ENCODE results near the gene AGFG2.
"Not testable (repeated sequence)": the region's sequence is repeated elsewhere in the genome, so short reads cannot be mapped to it uniquely, and the experiment has no call there.

AGFG2 gene

GRCh38 chr7:100552532-100552931 lies 13.5 kb downstream of the AGFG2 start:
- no peak for DNase-seq (ENCODE audit: low spot score)

GRCh38 chr7:100553032-100553431 lies 14.0 kb downstream of the AGFG2 start:
- no peak for DNase-seq (ENCODE audit: low spot score)

DNA sequence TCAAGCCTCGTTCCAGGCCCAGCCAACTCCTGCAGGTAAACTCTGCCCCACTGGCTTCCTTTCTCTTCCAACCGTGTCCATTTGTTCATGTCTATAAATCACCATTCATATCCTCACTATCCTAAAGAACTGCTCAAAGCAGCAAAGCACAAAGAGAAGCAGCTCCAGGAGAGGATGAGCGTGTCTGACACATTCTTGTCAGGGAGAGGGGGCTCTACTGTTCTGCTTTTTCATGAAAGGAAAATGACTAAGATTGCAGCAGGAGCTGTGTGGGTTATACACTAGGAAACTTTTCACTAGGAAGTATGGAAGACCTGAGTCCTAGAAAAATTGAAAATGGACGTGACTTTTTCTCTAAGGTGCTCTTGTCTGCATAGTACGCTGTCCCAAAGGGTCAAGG lies 16.7 kb downstream of the AGFG2 start:
- no peak for DNase-seq (ENCODE audit: low spot score)

DNA sequence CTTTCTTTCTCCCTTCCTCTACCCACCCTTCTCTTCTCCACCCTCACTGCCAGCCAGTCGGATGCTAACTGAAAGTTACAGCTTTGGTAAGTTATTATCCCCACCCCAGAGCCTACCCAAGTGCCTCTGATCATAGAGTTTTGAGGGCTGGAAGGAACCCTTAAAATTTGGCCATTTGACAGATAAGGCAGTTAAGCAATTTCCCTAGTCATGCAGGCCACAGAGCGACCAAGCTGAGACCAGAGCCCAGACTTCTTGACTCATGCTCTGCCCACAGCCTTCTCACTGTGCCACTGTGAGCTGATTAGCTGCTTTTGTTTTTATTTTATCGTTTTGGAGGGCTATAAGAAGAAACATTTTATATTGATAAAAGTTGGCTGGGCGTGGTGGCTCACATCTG lies 17.5 kb downstream of the AGFG2 start:
- no peak for DNase-seq (ENCODE audit: low spot score)

DNA sequence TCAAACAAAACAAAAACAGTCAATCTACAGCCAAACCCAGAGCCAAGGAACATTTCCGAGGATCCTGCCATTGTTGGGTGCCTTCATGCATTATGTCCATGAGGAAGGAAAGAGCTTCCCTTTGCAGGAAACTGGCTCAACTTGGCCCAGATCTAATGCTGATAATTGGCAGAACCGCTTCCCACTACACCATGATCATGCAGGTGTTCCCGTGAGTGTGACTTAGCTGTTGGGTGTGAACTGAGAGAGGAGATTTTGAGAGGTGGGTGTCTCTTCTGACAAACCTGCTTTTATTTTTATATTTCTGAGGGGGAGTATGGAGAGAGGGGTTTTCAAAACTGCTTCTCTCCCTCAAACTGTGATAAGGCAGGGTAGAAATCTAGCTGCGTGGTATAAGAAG lies 20.1 kb downstream of the AGFG2 start:
- no peak for DNase-seq (ENCODE audit: low spot score)

DNA sequence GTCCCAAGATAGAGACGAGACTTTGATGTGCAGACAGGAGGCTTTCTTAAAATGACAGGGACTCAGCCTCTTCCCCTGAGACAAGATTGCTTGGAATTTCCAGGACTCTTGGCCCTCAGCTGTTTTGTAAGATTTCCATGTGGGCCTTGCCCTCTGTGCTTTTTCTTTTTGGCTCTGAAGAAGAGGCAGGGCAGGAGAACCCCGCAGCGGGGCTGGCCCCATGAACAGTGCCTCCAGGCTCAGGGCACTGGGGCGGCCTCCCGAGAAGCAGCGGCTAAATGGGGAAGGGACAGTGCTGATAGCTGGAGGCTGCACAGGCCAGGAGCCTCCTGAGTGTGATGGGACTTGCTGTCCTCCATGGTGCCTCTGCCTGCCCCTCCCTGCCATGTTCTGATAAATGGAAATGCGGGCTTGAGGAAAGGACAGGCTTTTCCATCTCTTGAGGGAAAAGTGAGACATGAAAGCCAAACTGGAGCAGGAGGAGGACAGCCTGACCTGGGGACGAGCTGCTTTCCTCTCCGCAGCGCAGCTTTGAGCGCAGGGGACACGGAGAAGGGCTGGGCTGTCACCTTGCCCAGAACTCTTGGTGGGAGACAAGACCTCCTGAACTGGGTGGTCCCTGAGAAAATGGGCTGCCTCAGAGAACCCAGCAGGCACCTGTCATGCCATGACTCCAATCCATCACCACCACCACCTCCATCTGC lies 22.6 kb downstream of the AGFG2 start:
- no peak for DNase-seq (ENCODE audit: low spot score)

- DNase-seq (ENCODE audit: low spot score), result no peak
Measured at GRCh38 chr7:100562195-100563099, 23.4 kb downstream of the AGFG2 start.

DNA sequence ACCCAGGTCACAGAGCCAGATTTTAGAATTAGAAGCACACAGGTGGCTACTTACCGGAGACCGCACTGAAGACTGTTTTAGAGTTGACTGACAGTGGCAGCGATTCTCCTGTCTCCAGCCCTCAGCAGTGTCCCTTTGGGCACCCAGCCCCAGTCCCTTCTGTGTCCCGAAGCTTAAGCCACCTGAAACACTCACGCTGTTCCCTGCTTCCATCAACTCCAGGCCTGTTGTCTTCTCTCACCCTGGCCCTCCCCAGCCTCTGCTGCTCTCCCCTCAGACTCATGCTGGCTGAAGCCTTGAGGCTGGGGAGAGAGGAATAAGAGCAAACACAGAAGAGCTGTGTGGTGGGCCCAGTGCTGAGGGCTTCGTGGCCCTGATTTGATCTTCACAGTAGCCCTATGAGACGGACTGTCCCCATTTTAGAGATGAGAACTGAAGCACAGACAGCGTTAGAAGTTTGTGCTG lies 24.1 kb downstream of the AGFG2 start:
- no peak for DNase-seq (ENCODE audit: low spot score)

DNA sequence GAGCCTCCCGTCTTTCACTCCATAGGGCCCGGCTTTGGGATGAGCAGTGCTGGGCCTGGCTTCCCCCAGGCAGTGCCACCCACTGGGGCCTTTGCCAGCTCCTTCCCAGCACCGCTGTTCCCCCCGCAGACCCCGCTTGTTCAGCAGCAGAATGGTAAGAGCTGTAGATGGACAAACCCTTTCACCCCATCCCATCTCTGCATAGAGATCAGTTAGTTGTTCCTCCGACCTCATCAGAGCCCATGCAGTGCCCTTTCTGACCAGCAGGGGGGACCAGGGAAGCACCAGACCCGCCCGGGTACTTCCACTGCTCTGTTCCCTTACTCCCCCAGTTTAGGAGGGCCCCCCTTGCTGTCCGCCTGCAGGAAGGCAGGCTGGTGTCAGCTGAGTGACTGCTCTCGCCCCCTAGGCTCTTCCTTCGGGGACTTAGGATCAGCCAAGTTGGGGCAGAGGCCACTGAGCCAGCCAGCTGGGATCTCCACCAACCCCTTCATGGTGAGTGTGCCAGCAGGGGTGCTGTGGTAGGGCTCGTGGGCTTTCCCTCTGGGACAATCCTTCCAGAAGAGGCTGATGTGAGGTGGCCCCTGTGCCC lies 24.9 kb downstream of the AGFG2 start:
- DNase-seq (ENCODE audit: low spot score), result peak; percentile 69

GRCh38 chr7:100564405-100564804 lies 25.4 kb downstream of the AGFG2 start:
- DNase-seq (ENCODE audit: low spot score), result not testable (repeated sequence)

- DNase-seq (ENCODE audit: low spot score), result no peak
Measured at GRCh38 chr7:100565133-100565571, 26.1 kb downstream of the AGFG2 start.

DNA sequence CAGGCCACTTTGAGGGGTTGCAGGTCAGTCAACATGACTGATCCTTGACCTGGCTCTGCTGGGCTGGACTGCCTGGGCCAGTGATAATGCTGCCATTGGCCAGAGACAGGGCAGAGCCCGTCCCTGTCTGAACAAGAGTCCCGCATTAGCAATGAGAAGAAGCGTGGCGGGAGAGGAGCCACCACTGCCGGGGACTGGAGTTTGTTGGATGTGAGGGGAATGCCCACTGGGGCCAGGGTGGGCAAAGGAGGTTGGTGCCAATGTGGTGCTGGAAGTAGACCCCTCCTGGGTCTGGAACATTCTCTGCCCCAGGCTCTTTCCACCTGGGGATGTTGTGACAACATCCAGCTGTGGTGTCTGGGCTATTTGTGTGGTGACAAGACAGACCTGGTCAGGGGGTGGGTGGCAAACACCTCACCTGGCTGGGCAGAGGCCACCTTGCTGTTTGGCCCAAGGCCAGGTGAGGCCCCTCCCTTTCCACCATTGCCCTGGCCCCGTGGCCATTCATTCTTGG lies 27.1 kb downstream of the AGFG2 start:
- DNase-seq (ENCODE audit: low spot score), result no peak

DNA sequence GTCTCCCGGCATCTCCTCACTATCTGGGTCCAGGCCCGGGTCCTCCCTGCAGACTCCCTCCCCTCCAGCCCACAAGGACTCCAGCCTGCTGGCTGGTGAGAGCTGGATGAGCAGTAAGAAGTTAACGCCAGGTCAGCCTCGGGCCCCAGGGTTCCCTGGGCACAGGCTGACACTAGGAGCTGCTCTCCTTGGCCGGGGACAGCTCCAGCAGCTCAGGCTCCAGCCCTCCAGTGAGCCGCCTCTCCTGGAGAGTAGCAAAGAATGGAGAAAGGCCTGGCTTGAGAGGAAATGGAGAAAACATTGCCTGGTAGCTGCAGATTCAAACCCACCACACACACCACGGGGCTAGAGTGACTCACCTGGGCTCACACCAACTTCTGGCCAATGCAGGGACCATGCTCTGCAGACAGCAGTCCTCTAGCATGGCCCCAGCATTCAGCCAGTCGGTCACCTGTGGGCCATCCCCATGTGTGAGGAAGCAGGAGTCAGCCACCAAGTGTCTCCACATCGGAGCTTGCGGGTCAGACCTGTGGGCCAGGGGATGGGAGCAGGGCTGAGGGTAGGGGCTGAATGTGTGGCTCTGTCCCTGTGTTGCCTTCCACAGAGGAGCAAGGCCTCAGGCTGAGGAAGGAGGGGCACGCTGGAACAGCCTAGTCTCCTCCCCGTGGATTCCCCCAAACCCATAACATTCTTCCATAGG lies 28.2 kb downstream of the AGFG2 start:
- no peak for DNase-seq (ENCODE audit: low spot score)

DNA sequence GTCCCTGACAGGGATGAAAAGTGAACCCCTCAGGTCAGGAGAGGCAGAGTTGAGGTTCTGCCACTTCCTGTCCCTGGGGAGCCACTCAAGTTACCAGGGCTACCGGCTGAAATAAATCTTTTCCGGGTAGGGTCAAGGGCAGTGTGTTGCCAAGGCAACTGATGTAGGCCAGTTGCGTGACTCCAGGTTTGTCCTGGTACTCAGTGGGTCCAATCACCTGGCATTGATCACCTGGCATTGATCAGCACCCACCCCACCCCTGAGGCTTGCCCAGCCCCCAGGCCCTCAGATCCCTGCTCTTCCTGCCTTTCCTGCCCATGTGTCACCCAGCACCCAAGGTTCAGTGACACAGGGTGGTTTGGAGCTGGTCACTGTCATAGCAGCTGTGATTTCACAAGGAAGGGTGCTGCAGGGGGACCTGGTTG lies 28.8 kb downstream of the AGFG2 start:
- no peak for DNase-seq (ENCODE audit: low spot score)

- DNase-seq (ENCODE audit: low spot score), result no peak
Measured at GRCh38 chr7:100568176-100568895, 29.3 kb downstream of the AGFG2 start.

DNA sequence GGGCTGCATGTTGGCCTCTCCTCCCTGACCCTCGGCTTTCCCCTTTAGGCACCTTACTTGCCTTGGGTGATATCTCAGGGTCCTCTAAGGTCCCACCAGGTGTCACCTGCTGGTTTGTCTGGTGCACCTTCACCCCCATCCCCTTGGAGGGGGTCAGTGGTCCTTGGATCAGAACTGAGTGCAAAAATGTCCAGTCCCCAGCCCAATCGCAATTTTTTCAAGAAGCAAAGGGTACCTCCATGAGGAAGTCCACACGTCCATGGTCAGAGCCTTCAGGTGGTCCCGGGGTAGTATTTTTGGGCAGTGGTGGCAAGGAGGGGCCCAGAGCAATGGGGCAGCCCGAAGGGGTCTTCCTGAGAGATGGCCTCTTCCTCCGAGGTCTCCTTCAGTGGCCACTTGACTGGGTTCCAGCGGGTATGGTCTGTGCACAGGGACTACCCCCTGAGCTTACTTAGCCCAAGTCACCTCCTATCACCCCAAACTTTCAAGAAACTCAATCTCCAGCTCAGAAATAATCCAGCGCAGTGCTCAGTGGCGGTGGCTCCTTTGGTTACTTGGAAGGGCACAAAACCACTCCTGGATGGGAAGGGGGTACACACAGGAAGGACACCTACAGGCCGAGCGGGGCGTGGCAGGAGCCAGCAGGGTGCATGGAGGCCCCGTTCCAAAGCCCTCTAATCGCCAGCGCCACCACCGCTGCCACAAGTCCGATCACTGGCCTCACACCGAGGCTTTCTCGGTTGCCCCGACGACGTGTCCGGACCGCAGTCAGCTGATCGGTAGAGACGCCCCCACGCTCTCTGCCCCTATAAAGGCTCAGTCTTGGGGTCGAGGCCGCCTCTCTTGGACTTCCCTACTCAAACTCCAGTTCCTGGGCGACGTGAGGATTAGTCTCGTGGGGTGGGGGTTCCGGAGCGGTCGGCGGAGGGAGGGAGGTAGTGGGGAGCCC lies 30.2 kb downstream of the AGFG2 start:
- DNase-seq (ENCODE audit: low spot score), result no peak

GRCh38 chr7:100570954-100571828 lies 32.2 kb downstream of the AGFG2 start:
- no peak for DNase-seq (ENCODE audit: low spot score)

- no peak for DNase-seq (ENCODE audit: low spot score)
Measured at GRCh38 chr7:100571829-100572116, 32.8 kb downstream of the AGFG2 start.

DNA sequence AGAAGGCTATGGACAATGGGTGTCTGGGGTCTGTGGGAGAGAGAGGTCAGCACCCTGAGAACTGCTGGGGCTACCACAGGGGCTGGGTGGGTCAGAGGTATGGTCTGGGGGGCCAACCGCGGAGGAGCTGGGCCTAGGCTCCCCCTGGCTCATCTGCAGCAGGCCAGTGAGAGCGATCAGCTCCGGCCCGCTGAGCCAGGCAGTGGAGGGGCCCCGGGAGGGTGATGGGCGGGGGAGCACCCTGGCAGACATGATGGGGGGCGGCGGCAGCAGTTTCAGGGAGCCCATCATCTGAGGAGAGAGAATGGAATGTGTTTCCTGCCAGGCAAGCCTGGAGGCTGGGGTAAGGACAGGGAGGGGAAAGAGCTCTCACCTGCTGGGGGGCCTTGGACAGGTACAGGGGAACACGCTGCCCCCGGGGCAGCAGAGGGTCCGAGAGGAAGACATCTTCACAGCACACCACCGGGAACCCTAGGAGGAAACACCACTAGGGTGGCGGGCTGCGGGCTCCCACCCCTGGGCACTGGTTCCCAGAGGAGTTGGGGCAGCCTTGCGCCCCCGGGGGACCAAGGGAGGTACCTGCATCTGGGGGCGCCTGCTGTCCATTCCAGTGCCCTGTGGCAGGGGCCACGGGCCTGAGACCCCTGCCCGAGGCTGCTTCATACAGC lies 33.4 kb downstream of the AGFG2 start:
- DNase-seq (ENCODE audit: low spot score), result no peak

Measured in LoVo (cell line).